ENCODE data around the gene FXYD7.
"Not testable (repeated sequence)": the region's sequence is repeated elsewhere in the genome, so short reads cannot be mapped to it uniquely, and the experiment has no call there.

Gene FXYD7

DNA sequence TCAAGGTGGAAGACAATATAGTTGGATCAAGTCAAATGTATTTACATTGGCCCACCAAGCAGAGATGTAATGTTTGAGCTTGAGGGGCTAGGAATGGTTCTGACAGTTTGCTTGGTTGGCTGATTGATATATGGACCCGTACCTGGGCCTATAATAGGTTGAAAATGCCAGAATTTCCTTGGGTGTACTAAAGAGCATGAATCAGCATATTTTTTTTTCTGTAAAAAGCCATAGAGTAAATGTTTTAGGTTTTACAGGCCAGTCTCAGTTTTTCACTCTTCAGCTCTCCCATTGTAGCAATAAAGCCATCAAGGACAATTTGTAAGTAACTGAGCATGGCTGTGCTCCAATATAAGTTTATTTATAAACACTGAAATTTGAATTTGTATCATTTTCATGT lies 38.3 kb downstream of the FXYD7 start:
- no peaks in the 10 kb centered on the region for H3K9me3 ChIP-seq (ENCODE audit: severe bottlenecking)
- TF ChIP-seq, protein P1, sequence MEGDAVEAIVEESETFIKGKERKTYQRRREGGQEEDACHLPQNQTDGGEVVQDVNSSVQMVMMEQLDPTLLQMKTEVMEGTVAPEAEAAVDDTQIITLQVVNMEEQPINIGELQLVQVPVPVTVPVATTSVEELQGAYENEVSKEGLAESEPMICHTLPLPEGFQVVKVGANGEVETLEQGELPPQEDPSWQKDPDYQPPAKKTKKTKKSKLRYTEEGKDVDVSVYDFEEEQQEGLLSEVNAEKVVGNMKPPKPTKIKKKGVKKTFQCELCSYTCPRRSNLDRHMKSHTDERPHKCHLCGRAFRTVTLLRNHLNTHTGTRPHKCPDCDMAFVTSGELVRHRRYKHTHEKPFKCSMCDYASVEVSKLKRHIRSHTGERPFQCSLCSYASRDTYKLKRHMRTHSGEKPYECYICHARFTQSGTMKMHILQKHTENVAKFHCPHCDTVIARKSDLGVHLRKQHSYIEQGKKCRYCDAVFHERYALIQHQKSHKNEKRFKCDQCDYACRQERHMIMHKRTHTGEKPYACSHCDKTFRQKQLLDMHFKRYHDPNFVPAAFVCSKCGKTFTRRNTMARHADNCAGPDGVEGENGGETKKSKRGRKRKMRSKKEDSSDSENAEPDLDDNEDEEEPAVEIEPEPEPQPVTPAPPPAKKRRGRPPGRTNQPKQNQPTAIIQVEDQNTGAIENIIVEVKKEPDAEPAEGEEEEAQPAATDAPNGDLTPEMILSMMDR (IDR thresholded peaks at IDR 0.05; ENCODE audit: low read depth, low read length), result no peak
- H3K36me3 ChIP-seq, result no peaks in the 10 kb centered on the region
- DNase-seq, result no peak
- no peak overlapping the region for H3K4me3 ChIP-seq (ENCODE audit: low read depth, low read length)
- no peak overlapping the region for H3K27ac ChIP-seq
- no peaks in the 10 kb centered on the region for H3K27me3 ChIP-seq (ENCODE audit: insufficient read depth, low read depth, severe bottlenecking)

DNA sequence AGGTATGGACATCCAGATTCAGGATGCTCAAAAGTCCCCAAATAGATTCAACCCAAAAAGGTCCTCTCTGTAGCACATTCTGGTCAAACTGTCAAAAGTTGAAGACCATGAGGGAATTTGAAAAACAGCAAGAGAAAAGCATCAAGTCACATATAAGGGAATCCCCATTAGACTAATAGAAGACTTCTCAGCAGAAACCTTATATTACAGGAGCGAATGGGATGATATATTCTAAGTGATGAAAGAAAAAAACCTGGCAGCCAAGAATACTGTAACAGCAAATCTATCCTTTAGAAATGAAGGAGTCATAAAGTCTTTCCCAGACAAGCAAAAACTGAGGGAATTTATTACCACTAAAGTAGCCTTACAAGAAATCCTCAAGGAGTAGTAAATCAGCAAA lies 41.2 kb downstream of the FXYD7 start:
- Histone ChIP-seq H3K27ac (no peak overlapping the region), H3K36me3 (no peaks in the 10 kb centered on the region), H3K27me3 (ENCODE audit: insufficient read depth, low read depth, severe bottlenecking) (no peaks in the 10 kb centered on the region), H3K9me3 (ENCODE audit: severe bottlenecking) (no peaks in the 10 kb centered on the region), H3K4me3 (ENCODE audit: low read depth, low read length) (no peak overlapping the region)
- no peak for DNase-seq
- TF ChIP-seq, protein P1 (IDR thresholded peaks at IDR 0.05; ENCODE audit: low read depth, low read length), result no peak

DNA sequence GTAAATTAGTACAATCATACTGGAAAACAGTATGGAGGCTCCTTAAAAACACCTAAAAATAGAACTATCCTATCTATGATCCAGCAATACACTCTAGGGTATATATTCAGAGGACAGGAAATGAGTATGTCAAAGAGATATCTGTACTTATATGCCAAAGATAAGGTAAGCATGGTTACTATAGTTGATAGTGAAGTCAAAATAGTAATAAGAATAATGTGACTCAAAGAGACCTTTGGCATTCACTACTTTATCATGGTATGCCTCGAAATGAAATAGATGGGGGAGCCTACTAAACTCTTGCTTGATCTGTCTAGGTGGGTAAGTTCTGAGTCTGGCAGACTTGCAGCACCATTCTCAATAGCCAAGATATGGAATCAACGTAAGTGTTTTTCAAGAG lies 41.8 kb downstream of the FXYD7 start:
- H3K27me3 ChIP-seq (ENCODE audit: insufficient read depth, low read depth, severe bottlenecking), result no peaks in the 10 kb centered on the region
- no peak for DNase-seq
- no peaks in the 10 kb centered on the region for H3K9me3 ChIP-seq (ENCODE audit: severe bottlenecking)
- no peaks in the 10 kb centered on the region for H3K36me3 ChIP-seq
- TF ChIP-seq, protein P1 (IDR thresholded peaks at IDR 0.05; ENCODE audit: low read depth, low read length), result no peak
- H3K27ac ChIP-seq, result no peak overlapping the region
- H3K4me3 ChIP-seq (ENCODE audit: low read depth, low read length), result no peak overlapping the region

DNA sequence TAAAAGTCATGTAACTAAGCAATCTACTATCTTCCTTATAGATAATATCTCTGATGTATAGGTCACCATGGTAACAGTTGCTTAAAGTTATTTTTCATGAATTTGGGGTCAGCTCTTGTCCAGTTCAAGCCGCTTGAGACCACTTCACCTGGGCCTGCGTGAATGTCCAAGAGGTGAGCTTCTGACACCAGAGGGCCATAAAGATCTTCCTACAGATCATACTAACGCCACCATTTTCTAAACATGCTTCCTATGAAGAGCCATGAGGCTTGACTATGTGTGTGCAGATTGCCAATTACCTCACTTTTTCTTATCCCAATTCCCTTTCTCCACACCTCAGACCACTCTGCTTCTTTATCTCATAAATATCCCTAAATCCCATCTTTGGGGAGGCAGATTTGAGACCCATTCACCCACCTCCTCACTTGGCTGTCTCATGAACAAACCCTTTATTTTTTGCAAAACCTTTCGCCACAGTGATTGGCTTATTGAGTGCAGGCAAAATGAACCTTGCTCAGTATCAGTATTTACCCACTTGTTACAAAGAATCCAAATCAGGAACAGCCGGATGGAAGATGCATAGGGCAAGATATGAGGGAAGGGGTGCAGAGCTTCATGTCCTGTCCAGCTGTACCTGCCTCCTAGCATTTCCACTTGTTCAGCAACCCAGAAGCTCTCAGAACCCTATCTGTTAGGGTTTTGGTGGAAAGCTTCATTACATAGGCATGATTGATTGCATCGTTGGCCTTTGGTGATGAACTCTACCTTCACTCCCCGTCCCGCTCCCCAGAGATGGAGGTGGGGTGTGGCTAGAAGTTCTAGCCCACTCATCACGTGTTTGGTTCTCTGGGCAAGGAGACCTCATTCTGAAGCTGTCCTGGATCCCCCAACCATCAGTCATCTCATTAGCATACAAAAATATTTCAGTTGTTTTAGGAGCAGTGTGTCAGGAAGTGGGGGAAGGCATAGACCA lies 51.2 kb downstream of the FXYD7 start:
- Histone ChIP-seq H3K9me3 (ENCODE audit: severe bottlenecking) (no peaks in the 10 kb centered on the region), H3K36me3 (no peaks in the 10 kb centered on the region), H3K27me3 (ENCODE audit: insufficient read depth, low read depth, severe bottlenecking) (no peaks in the 10 kb centered on the region), H3K4me3 (ENCODE audit: low read depth, low read length) (no peak overlapping the region), H3K27ac (no peak overlapping the region)
- no peak for DNase-seq
- TF ChIP-seq, protein P1 (IDR thresholded peaks at IDR 0.05; ENCODE audit: low read depth, low read length), result no peak

DNA sequence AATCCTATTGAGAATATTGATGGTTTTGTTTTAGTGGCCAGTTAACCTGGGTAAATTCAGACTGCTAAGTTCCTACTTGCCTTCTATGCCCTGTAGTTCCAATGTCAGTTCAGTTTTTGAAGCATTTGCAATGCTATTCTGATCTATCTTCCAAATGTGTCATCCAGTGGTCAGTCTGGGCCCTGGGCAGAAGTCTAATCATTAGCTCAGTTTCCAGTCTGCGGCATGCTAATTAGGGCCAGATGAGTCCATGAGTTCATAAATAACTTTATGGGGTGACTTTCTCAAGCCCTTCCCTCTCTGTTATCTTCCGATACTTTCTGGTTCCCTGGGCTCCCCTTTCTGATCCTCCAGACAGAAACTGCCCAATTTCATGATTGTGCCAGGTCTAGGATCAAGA lies 52.8 kb downstream of the FXYD7 start:
- H3K4me3 ChIP-seq (ENCODE audit: low read depth, low read length), result no peak overlapping the region
- no peak for DNase-seq
- H3K27ac ChIP-seq, result no peak overlapping the region
- no peaks in the 10 kb centered on the region for H3K9me3 ChIP-seq (ENCODE audit: severe bottlenecking)
- TF ChIP-seq, protein P1 (IDR thresholded peaks at IDR 0.05; ENCODE audit: low read depth, low read length), result no peak
- no peaks in the 10 kb centered on the region for H3K36me3 ChIP-seq
- H3K27me3 ChIP-seq (ENCODE audit: insufficient read depth, low read depth, severe bottlenecking), result no peaks in the 10 kb centered on the region

DNA sequence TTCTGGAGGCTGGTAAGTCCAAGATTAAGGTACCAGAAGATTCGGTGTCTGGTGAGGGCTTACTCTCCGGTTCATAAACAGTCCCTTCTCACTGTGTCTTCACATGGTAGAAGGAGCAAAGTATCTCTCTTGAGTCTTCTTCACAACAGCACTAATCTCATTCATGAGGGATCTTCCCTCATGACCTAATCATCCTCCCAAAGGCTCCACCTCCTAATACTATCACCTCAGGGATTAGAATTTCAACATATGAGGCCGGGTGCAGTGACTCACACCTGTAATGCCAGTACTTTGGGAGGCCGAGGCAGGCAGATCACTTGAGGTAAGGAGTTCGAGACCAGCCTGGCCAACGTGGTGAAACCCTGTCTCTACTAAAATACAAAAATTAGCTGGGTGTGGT lies 53.8 kb downstream of the FXYD7 start:
- not testable (repeated sequence) for H3K27me3 ChIP-seq (ENCODE audit: insufficient read depth, low read depth, severe bottlenecking); H3K4me3 ChIP-seq (ENCODE audit: low read depth, low read length); DNase-seq

More for the DNA sequence above, 53.8 kb downstream of the FXYD7 start:
- not testable (repeated sequence) for H3K36me3 ChIP-seq; H3K27ac ChIP-seq; H3K9me3 ChIP-seq (ENCODE audit: severe bottlenecking)
